Endodermal cell (in vitro differentiated cells): ENCODE measurements around the gene MICU1. TPM values are rescaled to one million over a fixed set of nuclear protein-coding genes. Genes with fewer than 3 reads are reported as not detected.

Source experiments
- DNase-seq: peaks from one replicate; pipeline ENCODE4 v3.0.0-alpha.2; 2017
- H3K27ac ChIP-seq: 2 replicates; pipeline ENCODE4 v1.5.1; 2013; ENCODE audit warnings: mild to moderate bottlenecking, low read depth, low read length, moderate library complexity
- H3K27me3 ChIP-seq: 2 replicates; pipeline ENCODE4 v1.6.1; 2013; ENCODE audit warnings: mild to moderate bottlenecking, low read length, moderate library complexity; ENCODE audit not compliant: insufficient read depth, control insufficient read depth, poor library complexity, severe bottlenecking
- H3K36me3 ChIP-seq: 2 replicates; pipeline ENCODE4 v1.7.0; 2013; ENCODE audit warnings: mild to moderate bottlenecking, low read length, moderate library complexity; ENCODE audit not compliant: control insufficient read depth, insufficient read depth
- H3K4me1 ChIP-seq: one replicate; pipeline ENCODE4 v1.7.0; 2013; ENCODE audit warnings: low read length; ENCODE audit not compliant: control insufficient read depth, insufficient read depth
- H3K4me3 ChIP-seq: 2 replicates; pipeline ENCODE4 v1.5.1; 2013; ENCODE audit warnings: mild to moderate bottlenecking, low read length, moderate library complexity
- H3K9ac ChIP-seq: 2 replicates; pipeline ENCODE4 v1.6.1; 2013; ENCODE audit warnings: mild to moderate bottlenecking, low read length, moderate library complexity; ENCODE audit not compliant: poor library complexity, severe bottlenecking; ENCODE audit errors: extremely low read depth
- H3K9me3 ChIP-seq: 2 replicates; pipeline ENCODE4 v1.6.1; 2013; ENCODE audit warnings: mild to moderate bottlenecking, low read length, moderate library complexity; ENCODE audit not compliant: control insufficient read depth
- H3K27ac Mint-ChIP-seq: 2 replicates; pipeline ENCODE4 v1.8.0; 2020; ENCODE audit warnings: mixed read lengths
- H3K27me3 Mint-ChIP-seq: 2 replicates; pipeline ENCODE4 v1.8.0; 2021; ENCODE audit warnings: mild to moderate bottlenecking, mixed read lengths; ENCODE audit not compliant: insufficient read depth
- H3K36me3 Mint-ChIP-seq: 2 replicates; pipeline ENCODE4 v1.8.0; 2020; ENCODE audit warnings: low read depth, mixed read lengths
- H3K4me1 Mint-ChIP-seq: 2 replicates; pipeline ENCODE4 v1.8.0; 2020; ENCODE audit warnings: mixed read lengths
- H3K4me3 Mint-ChIP-seq: 2 replicates; pipeline ENCODE4 v1.8.0; 2020; ENCODE audit warnings: mild to moderate bottlenecking, moderate library complexity, mixed read lengths
- H3K9me3 Mint-ChIP-seq: 2 replicates; pipeline ENCODE4 v1.8.0; 2020; ENCODE audit warnings: mild to moderate bottlenecking, mixed read lengths
- CTCF ChIP-seq: fragments of 200-600 bp; sonication (generic); conservative IDR thresholded peaks from 2 replicates; pipeline ENCODE4 v1.5.0; 2021; ENCODE audit warnings: antibody characterized with exemption, mild to moderate bottlenecking
- WGBS, 2 experiments: methylation state at CpG; one replicate each; pipeline versions ENCODE4 v1.1.5 to v1.1.7; 2013; ENCODE audit warnings: missing lambda C conversion rate in 2 of 2, mixed read lengths in 1 of 2; ENCODE audit not compliant: insufficient coverage in 1 of 2, insufficient read length in 1 of 2; 5-methylcytosine and 5-hydroxymethylcytosine counted together
- total RNA-seq, 2 donors: library from RNA; stranded (reverse); fragmentation: NEBNext Ultra II Directional in 1 of 2; extraction: Animal tissue kit (Norgen Biotek cat#: 25700) in 1 of 2; gene quantifications; 2 replicates in 1 of 2; 3 replicates in 1 of 2; pipeline ENCODE4 v1.2.1, GENCODE V29; 2021

The MICU1 gene
- total RNA-seq, 2 donors from 2014 or later = 41.9 to 54.9 TPM

GRCh38 chr10:72525689-72526088 is 100.2 kb downstream of the MICU1 start:
- Histone ChIP-seq H3K4me1 (no peaks in the 10 kb centered on the region), H3K27ac (no peak overlapping the region), H3K9ac (no peak overlapping the region), H3K36me3 (no peaks in the 10 kb centered on the region), H3K27me3 (no peaks in the 10 kb centered on the region), H3K4me3 (no peak overlapping the region), H3K9me3 (no peaks in the 10 kb centered on the region)
- no peaks in the 10 kb centered on the region for H3K9me3 Mint-ChIP-seq
- no peak for TF ChIP-seq CTCF
- no peak overlapping the region for H3K27ac Mint-ChIP-seq
- no peak overlapping the region for H3K4me3 Mint-ChIP-seq
- no peaks in the 10 kb centered on the region for H3K27me3 Mint-ChIP-seq
- H3K36me3 Mint-ChIP-seq = no peaks in the 10 kb centered on the region
- no peak for DNase-seq
- peaks cover 2% of the 10 kb centered on the region for H3K4me1 Mint-ChIP-seq

- WGBS, 2 experiments = 74 to 76% methylated on average over 5 of the region's 5 CpGs
- Mint-ChIP-seq H3K27ac (no peak overlapping the region), H3K27me3 (no peaks in the 10 kb centered on the region)
Measured at GRCh38 chr10:72525277-72525676, 100.6 kb downstream of the MICU1 start.

GRCh38 chr10:72524489-72524888 is 101.4 kb downstream of the MICU1 start:
- Histone ChIP-seq H3K4me3 (no peak overlapping the region), H3K9me3 (no peaks in the 10 kb centered on the region), H3K27ac (no peak overlapping the region), H3K36me3 (no peaks in the 10 kb centered on the region), H3K27me3 (no peaks in the 10 kb centered on the region), H3K9ac (no peak overlapping the region), H3K4me1 (no peaks in the 10 kb centered on the region)
- H3K36me3 Mint-ChIP-seq = no peaks in the 10 kb centered on the region
- DNase-seq = no peak
- no peak overlapping the region for H3K27ac Mint-ChIP-seq
- H3K4me3 Mint-ChIP-seq = no peak overlapping the region
- no peaks in the 10 kb centered on the region for H3K27me3 Mint-ChIP-seq
- TF ChIP-seq CTCF = no peak
- WGBS, 2 experiments = 96 to 100% methylated on average over 2 of the region's 2 CpGs
- peaks cover 2% of the 10 kb centered on the region for H3K4me1 Mint-ChIP-seq
- no peaks in the 10 kb centered on the region for H3K9me3 Mint-ChIP-seq

More at GRCh38 chr10:72525277-72525676, 100.6 kb downstream of the MICU1 start:
- no peak for DNase-seq
- H3K4me1 Mint-ChIP-seq = peaks cover 2% of the 10 kb centered on the region
- Histone ChIP-seq H3K9ac (no peak overlapping the region), H3K4me3 (no peak overlapping the region), H3K27ac (no peak overlapping the region), H3K4me1 (no peaks in the 10 kb centered on the region), H3K9me3 (no peaks in the 10 kb centered on the region), H3K27me3 (no peaks in the 10 kb centered on the region), H3K36me3 (no peaks in the 10 kb centered on the region)
- no peaks in the 10 kb centered on the region for H3K36me3 Mint-ChIP-seq
- TF ChIP-seq CTCF = no peak
- H3K4me3 Mint-ChIP-seq = no peak overlapping the region
- no peaks in the 10 kb centered on the region for H3K9me3 Mint-ChIP-seq
